Nephron progenitor cell (in vitro differentiated cells): Measurements from ENCODE around the gene MGAT5B.
A peak's percentile ranks its signal among the peaks of the same experiment; 100 is the strongest.

Experiments
- DNase-seq: peaks from one replicate; pipeline ENCODE4 v3.0.0; 2021
- H3K27ac Mint-ChIP-seq: 2 replicates; pipeline ENCODE4 v1.8.0; 2021; ENCODE audit warnings: mild to moderate bottlenecking, moderate library complexity, mixed read lengths
- H3K27me3 Mint-ChIP-seq: 2 replicates; pipeline ENCODE4 v1.8.0; 2021; ENCODE audit warnings: mild to moderate bottlenecking, low read depth, mixed read lengths; ENCODE audit not compliant: poor library complexity
- H3K36me3 Mint-ChIP-seq: 2 replicates; pipeline ENCODE4 v1.8.0; 2021; ENCODE audit warnings: low read depth, mixed read lengths
- H3K4me1 Mint-ChIP-seq: 2 replicates; pipeline ENCODE4 v1.8.0; 2021; ENCODE audit warnings: mixed read lengths
- H3K4me3 Mint-ChIP-seq: 2 replicates; pipeline ENCODE4 v1.8.0; 2021; ENCODE audit warnings: mild to moderate bottlenecking, moderate library complexity, mixed read lengths
- H3K9me3 Mint-ChIP-seq: 2 replicates; pipeline ENCODE4 v1.8.0; 2021; ENCODE audit warnings: mild to moderate bottlenecking, moderate library complexity, mixed read lengths
- TF ChIP-seq, protein P1 (sequence below): fragments of 200-600 bp; sonication (generic); IDR thresholded peaks from 2 replicates; pipeline ENCODE4 v1.5.0; 2021; ENCODE audit warnings: antibody characterized with exemption

Gene MGAT5B, protein sequence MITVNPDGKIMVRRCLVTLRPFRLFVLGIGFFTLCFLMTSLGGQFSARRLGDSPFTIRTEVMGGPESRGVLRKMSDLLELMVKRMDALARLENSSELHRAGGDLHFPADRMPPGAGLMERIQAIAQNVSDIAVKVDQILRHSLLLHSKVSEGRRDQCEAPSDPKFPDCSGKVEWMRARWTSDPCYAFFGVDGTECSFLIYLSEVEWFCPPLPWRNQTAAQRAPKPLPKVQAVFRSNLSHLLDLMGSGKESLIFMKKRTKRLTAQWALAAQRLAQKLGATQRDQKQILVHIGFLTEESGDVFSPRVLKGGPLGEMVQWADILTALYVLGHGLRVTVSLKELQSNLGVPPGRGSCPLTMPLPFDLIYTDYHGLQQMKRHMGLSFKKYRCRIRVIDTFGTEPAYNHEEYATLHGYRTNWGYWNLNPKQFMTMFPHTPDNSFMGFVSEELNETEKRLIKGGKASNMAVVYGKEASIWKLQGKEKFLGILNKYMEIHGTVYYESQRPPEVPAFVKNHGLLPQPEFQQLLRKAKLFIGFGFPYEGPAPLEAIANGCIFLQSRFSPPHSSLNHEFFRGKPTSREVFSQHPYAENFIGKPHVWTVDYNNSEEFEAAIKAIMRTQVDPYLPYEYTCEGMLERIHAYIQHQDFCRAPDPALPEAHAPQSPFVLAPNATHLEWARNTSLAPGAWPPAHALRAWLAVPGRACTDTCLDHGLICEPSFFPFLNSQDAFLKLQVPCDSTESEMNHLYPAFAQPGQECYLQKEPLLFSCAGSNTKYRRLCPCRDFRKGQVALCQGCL

GRCh38 chr17:76868176-76868668, at the start of gene MGAT5B:
Gene MGAT5B (plus strand): TSS chr17:76868404. CDS start chr17:76869030, 626 bp downstream.
- Mint-ChIP-seq H3K36me3 (no peaks in the 10 kb centered on the region), H3K4me1 (peaks cover 44% of the 10 kb centered on the region), H3K4me3 (peak within 1 kb of the TSS; percentile 84), H3K27ac (no peak within 1 kb of the TSS), H3K9me3 (no peaks in the 10 kb centered on the region), H3K27me3 (peaks cover 49% of the 10 kb centered on the region)
- TF ChIP-seq, protein P1, sequence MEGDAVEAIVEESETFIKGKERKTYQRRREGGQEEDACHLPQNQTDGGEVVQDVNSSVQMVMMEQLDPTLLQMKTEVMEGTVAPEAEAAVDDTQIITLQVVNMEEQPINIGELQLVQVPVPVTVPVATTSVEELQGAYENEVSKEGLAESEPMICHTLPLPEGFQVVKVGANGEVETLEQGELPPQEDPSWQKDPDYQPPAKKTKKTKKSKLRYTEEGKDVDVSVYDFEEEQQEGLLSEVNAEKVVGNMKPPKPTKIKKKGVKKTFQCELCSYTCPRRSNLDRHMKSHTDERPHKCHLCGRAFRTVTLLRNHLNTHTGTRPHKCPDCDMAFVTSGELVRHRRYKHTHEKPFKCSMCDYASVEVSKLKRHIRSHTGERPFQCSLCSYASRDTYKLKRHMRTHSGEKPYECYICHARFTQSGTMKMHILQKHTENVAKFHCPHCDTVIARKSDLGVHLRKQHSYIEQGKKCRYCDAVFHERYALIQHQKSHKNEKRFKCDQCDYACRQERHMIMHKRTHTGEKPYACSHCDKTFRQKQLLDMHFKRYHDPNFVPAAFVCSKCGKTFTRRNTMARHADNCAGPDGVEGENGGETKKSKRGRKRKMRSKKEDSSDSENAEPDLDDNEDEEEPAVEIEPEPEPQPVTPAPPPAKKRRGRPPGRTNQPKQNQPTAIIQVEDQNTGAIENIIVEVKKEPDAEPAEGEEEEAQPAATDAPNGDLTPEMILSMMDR = peak; percentile 56
- DNase-seq = peak; percentile 96

- Mint-ChIP-seq H3K27ac (no peak overlapping the region), H3K9me3 (no peaks in the 10 kb centered on the region), H3K36me3 (no peaks in the 10 kb centered on the region), H3K4me3 (no peak overlapping the region), H3K27me3 (peaks cover 36% of the 10 kb centered on the region), H3K4me1 (peaks cover 16% of the 10 kb centered on the region)
- DNase-seq = no peak
- TF ChIP-seq, protein P1 = no peak
Observed at GRCh38 chr17:76820039-76820438, 48.2 kb upstream of the MGAT5B start.

DNA sequence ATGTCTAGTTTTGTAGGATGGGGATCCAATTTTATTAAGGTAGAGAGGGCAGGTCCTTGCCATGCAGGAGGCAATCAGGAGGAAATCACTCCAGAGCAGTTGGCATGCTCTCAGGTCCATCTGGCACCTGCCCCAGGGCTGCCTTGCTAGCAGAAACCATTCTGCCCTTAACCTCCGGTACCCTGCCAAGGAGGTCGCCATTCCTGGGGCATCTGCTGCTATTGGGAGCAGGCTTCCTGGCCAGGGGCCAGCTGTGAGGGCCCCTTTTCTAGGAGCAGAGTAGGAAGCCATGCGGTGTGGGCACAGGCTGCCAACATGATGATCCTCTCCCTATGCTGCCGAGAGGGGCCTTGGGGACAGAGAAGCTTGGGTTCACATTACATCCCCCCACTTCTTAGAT, 47.6 kb upstream of the MGAT5B start:
- peaks cover 32% of the 10 kb centered on the region for H3K27me3 Mint-ChIP-seq
- DNase-seq = no peak
- peaks cover 16% of the 10 kb centered on the region for H3K4me1 Mint-ChIP-seq
- no peak overlapping the region for H3K27ac Mint-ChIP-seq
- no peaks in the 10 kb centered on the region for H3K9me3 Mint-ChIP-seq
- TF ChIP-seq, protein P1 = no peak
- no peak overlapping the region for H3K4me3 Mint-ChIP-seq
- H3K36me3 Mint-ChIP-seq = no peaks in the 10 kb centered on the region

DNA sequence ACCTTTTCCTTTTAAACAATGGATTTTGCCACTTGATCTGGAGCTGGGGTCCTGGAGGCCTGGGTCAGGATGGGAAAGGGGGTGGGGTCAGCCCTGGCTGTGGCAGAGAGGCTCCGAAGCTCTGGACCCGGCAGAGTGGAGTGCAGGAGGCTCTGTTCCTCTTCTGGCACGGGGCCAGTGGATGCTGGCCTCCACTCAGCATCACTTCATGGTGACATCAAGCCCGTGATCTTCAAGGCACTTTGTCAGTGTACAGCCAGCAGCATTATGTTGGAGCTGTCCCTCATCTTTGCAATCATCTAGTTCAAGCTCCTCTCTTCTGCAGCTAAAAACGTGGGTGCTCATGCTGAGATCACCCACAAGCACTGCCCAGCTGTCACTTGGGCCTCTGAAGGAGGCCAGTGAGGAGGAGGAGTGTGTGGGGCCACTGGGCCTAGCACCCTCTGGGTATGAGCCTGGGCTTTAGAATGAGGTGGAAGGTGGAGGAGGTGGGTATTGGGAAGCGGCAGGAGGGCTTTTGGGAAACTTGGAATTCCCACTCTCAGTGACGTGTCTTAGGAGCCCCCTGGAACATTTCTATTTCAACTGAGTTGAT, 45.9 kb upstream of the MGAT5B start:
- H3K27me3 Mint-ChIP-seq = peaks cover 26% of the 10 kb centered on the region
- no peaks in the 10 kb centered on the region for H3K9me3 Mint-ChIP-seq
- H3K36me3 Mint-ChIP-seq = no peaks in the 10 kb centered on the region
- no peak for DNase-seq
- H3K4me3 Mint-ChIP-seq = no peak overlapping the region
- H3K27ac Mint-ChIP-seq = peak overlapping the region; percentile 51
- peaks cover 26% of the 10 kb centered on the region for H3K4me1 Mint-ChIP-seq
- TF ChIP-seq, protein P1 = no peak

DNA sequence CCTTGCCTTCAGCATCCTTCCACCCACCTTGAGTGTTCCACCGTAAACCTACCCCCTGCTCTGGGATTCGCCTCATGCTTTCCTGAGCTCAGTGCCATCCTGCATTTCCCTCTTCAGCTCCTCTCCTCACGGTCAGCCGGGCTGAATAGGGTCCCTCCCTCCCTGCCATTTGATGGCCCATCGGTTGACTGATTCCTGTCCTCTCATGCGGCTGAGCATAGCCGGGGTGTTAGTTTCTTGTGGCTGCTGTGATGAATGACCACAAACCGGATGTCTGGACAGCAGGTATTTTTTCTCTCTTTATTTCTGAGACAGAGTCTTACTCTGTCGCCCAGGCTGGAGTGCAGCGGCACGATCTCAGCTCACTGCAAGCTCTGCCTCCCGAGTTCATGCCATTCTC, 44.1 kb upstream of the MGAT5B start:
- H3K36me3 Mint-ChIP-seq = no peaks in the 10 kb centered on the region
- TF ChIP-seq, protein P1 = no peak
- H3K4me1 Mint-ChIP-seq = peaks cover 26% of the 10 kb centered on the region
- peaks cover 26% of the 10 kb centered on the region for H3K27me3 Mint-ChIP-seq
- peak; percentile 54 for DNase-seq
- H3K9me3 Mint-ChIP-seq = no peaks in the 10 kb centered on the region
- no peak overlapping the region for H3K4me3 Mint-ChIP-seq
- peak overlapping the region; percentile 91 for H3K27ac Mint-ChIP-seq
